ENCODE data around the gene SSH2.

- TF ChIP-seq MNT (IDR thresholded peaks at IDR 0.05) (no peak), MAX (IDR thresholded peaks at IDR 0.05) (no peak), PITX1 (CRISPR knock-in tag; IDR thresholded peaks at IDR 0.05) (no peak), CTCF (CRISPR knock-in tag; IDR thresholded peaks at IDR 0.05) (no peak), ZSCAN30 (CRISPR knock-in tag; IDR thresholded peaks at IDR 0.05) (no peak), IKZF4 (CRISPR knock-in tag; IDR thresholded peaks at IDR 0.05; ENCODE audit: borderline replicate concordance, low read depth, not compliant biosample characterization) (no peak), ZNF274 (CRISPR knock-in tag; IDR thresholded peaks at IDR 0.05) (no peak), E2F5 (CRISPR knock-in tag; conservative IDR thresholded peaks at IDR 0.05) (no peak), HNF4G (IDR thresholded peaks at IDR 0.05; ENCODE audit: borderline replicate concordance, low read depth, low read length) (no peak), HNF4G (CRISPR knock-in tag; IDR thresholded peaks at IDR 0.05; ENCODE audit: borderline replicate concordance, low read depth) (no peak), POLR2AphosphoS2 (IDR thresholded peaks at IDR 0.05; ENCODE audit: low read depth, low read length) (no peak), MXI1 (IDR thresholded peaks at IDR 0.05; ENCODE audit: borderline replicate concordance, low read depth, low read length) (no peak), ZNF253 (CRISPR knock-in tag; IDR thresholded peaks at IDR 0.05; ENCODE audit: borderline replicate concordance) (no peak), ZNF235 (CRISPR knock-in tag; IDR thresholded peaks at IDR 0.05; ENCODE audit: borderline replicate concordance) (no peak)
Observed at GRCh38 chr17:29918922-29919856, 10.8 kb downstream of the SSH2 start.

All from HepG2 (cell line).